Activated naive CD4-positive, alpha-beta T cell treated with anti-CD3 and anti-CD28 coated beads, Interleukin-2, amount 50 U/mL, for 72 hours (primary cell): ENCODE results near the gene EIF4G1. TPM values are rescaled to one million over a fixed set of nuclear protein-coding genes. Genes with fewer than 3 reads are reported as not detected.

Experiments
- ATAC-seq, 2 donors: fragments of 150-1000 bp; cut with Tn5 transposase; 2 replicates each; pipeline ENCODE4 v1.10.0; 2021; ENCODE audit warnings: mild to moderate bottlenecking in 2 of 2, moderate library complexity in 2 of 2
- DNase-seq, 2 donors: peaks; one replicate each; pipeline ENCODE4 v3.0.0; 2021 to 2022; ENCODE audit warnings: low spot score in 2 of 2
- H3K27ac Mint-ChIP-seq, 2 donors: one replicate each; pipeline ENCODE4 v1.8.0; 2022; ENCODE audit warnings: mild to moderate bottlenecking in 2 of 2, mixed read lengths in 2 of 2
- H3K36me3 Mint-ChIP-seq, 2 donors: one replicate each; pipeline ENCODE4 v1.8.0; 2022; ENCODE audit warnings: mixed read lengths in 2 of 2
- H3K9me3 Mint-ChIP-seq, 2 donors: one replicate each; pipeline ENCODE4 v1.8.0; 2022; ENCODE audit warnings: mixed read lengths in 2 of 2
- total RNA-seq, 2 donors: library from RNA; stranded (reverse); gene quantifications; one replicate each; pipeline ENCODE4 v1.2.3, GENCODE V29; 2022

The EIF4G1 gene
- total RNA-seq, 2 donors from 2014 or later = 256 to 376 TPM

GRCh38 chr3:184380185-184380626 lies 65.8 kb downstream of the EIF4G1 start:
- Mint-ChIP-seq H3K27ac (no peak overlapping the region), H3K9me3 (no peaks in the 10 kb centered on the region), H3K36me3 (no peaks in the 10 kb centered on the region)
- peak; percentile 28 to 46 for ATAC-seq
- DNase-seq = no peak

GRCh38 chr3:184380627-184381260 lies 66.3 kb downstream of the EIF4G1 start:
- DNase-seq (peak in 1 of 2 donors; percentile 35), ATAC-seq (peak; percentile 42 to 58)
- Mint-ChIP-seq H3K9me3 (no peaks in the 10 kb centered on the region), H3K36me3 (no peaks in the 10 kb centered on the region), H3K27ac (no peak overlapping the region)

- no peak for DNase-seq
These were observed 67.1 kb downstream of the EIF4G1 start for GRCh38 chr3:184381261-184382224.

DNA sequence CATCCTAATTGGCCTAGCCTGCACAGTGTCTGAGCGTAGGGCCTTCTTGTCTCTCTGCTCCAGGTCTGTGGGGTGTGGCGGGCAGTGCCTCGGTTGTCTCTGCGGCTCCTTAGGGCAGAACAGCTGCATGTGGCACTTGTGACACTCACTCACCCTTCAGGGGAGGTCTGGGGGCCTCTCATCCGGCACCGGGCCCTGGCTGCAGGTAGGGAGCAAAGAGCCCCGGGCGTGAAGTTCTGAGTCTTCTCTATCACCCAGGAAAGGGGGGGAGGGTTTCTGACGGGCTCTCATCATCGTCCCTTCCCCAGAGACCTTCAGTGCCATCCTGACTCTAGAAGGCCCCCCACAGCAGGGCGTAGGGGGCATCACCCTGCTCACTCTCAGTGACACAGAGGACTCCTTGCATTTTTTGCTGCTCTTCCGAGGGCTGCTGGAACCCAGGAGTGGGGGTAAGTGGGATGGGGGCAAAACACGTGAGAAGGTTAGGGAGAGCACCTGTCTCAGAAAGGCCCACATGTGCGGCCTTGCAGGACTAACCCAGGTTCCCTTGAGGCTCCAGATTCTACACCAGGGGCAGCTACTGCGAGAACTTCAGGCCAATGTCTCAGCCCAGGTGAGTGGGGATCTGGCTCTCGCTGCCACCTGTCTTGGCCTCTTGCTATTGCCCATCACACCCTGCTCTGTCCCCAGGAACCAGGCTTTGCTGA lies 68.1 kb downstream of the EIF4G1 start:
- no peak for ATAC-seq
- H3K36me3 Mint-ChIP-seq = no peaks in the 10 kb centered on the region
- no peaks in the 10 kb centered on the region for H3K9me3 Mint-ChIP-seq
- DNase-seq = no peak
- no peak overlapping the region for H3K27ac Mint-ChIP-seq

More at GRCh38 chr3:184381261-184382224, 67.1 kb downstream of the EIF4G1 start:
- peak; percentile 20 to 25 for ATAC-seq
- Mint-ChIP-seq H3K9me3 (no peaks in the 10 kb centered on the region), H3K27ac (no peak overlapping the region), H3K36me3 (no peaks in the 10 kb centered on the region)

DNA sequence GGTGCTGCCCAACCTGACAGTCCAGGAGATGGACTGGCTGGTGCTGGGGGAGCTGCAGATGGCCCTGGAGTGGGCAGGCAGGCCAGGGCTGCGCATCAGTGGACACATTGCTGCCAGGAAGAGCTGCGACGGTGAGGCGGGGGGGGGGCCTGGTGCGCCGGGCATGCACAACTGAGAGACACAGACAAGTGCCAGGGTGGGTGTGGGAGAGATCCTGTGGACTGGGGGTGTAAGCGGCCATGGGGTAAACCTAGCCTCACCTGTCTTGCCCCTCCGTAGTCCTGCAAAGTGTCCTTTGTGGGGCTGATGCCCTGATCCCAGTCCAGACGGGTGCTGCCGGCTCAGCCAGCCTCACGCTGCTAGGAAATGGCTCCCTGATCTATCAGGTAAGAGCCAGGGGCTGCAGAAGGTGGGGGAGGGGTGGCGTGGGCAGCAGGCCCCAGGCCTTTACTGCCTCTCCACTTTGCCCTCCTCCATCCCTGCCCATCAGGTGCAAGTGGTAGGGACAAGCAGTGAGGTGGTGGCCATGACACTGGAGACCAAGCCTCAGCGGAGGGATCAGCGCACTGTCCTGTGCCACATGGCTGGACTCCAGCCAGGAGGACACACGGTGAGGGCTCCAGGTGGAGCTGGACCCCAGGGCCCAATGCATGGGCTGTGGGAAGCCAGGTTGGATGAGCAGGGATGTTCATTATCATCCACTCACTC lies 68.8 kb downstream of the EIF4G1 start:
- DNase-seq (no peak), ATAC-seq (no peak)
- no peak overlapping the region for H3K27ac Mint-ChIP-seq
- no peaks in the 10 kb centered on the region for H3K36me3 Mint-ChIP-seq
- H3K9me3 Mint-ChIP-seq = no peaks in the 10 kb centered on the region

- no peaks in the 10 kb centered on the region for H3K9me3 Mint-ChIP-seq
- H3K27ac Mint-ChIP-seq = no peak overlapping the region
- no peaks in the 10 kb centered on the region for H3K36me3 Mint-ChIP-seq
- ATAC-seq (no peak), DNase-seq (no peak)
These were observed 69.9 kb downstream of the EIF4G1 start for GRCh38 chr3:184384342-184384741.

Other genes starting within 250 kb of the EIF4G1 start
- not detected for gene HTR3E, start 217.5 kb upstream of the EIF4G1 start, total RNA-seq
- gene EIF2B5, start 179.2 kb upstream of the EIF4G1 start, total RNA-seq = 10 to 100 TPM; 48.6 to 56.1 TPM
- gene DVL3, start 159.2 kb upstream of the EIF4G1 start, total RNA-seq = 10 to 100 TPM; 30.1 to 41.7 TPM
- gene AP2M1, start 139.8 kb upstream of the EIF4G1 start, total RNA-seq = 100 to 1,000 TPM; 207 to 288 TPM
- gene ABCF3, start 128.4 kb upstream of the EIF4G1 start, total RNA-seq = 10 to 100 TPM; 76.6 to 81.3 TPM
- gene VWA5B2, start 85.0 kb upstream of the EIF4G1 start, total RNA-seq = not detected
- gene ALG3, start 65.6 kb upstream of the EIF4G1 start, total RNA-seq = 10 to 100 TPM; 35.5 to 35.8 TPM
- gene EEF1AKMT4, start 64.9 kb upstream of the EIF4G1 start, total RNA-seq = 1 to 10 TPM; 8.3 to 9.9 TPM
- under 1 TPM; 0.18 to 0.34 TPM for gene CAMK2N2, start 53.1 kb upstream of the EIF4G1 start, total RNA-seq
- under 1 TPM in 1 of 2 donors, not detected in 1; 0.18 TPM for gene ECE2, start 38.6 kb upstream of the EIF4G1 start, total RNA-seq
- 100 to 1,000 TPM; 241 to 252 TPM for gene PSMD2, start 15.4 kb upstream of the EIF4G1 start, total RNA-seq
- 1 to 10 TPM; 4.1 to 6.8 TPM for gene FAM131A, start 23.0 kb downstream of the EIF4G1 start, total RNA-seq
- 10 to 100 TPM in 1 of 2 donors, 1 to 10 TPM in 1; 6.5 to 13.9 TPM for gene CLCN2, start 47.0 kb downstream of the EIF4G1 start, total RNA-seq
- gene POLR2H, start 47.1 kb downstream of the EIF4G1 start, total RNA-seq = 100 to 1,000 TPM; 112 to 177 TPM
- not detected for gene THPO, start 63.6 kb downstream of the EIF4G1 start, total RNA-seq
- under 1 TPM in 1 of 2 donors, not detected in 1; 0.49 TPM for gene CHRD, start 65.4 kb downstream of the EIF4G1 start, total RNA-seq
- gene EPHB3, start 247.2 kb downstream of the EIF4G1 start, total RNA-seq = under 1 TPM in 1 of 2 donors, not detected in 1; 0.19 TPM